SK-N-DZ (cell line): ENCODE data around the gene CCNYL1.

Source experiments
- DNase-seq: peaks from one replicate; pipeline ENCODE4 v3.0.0-alpha.2; 2015; ENCODE audit warnings: low spot score
- small RNA-seq, 2 experiments: library from RNA; depleted of rRNA; stranded (forward); fragments of <200 nt; gene quantifications; one replicate each; pipeline ENCODE3, GENCODE V24; 2014

CCNYL1 gene

DNA sequence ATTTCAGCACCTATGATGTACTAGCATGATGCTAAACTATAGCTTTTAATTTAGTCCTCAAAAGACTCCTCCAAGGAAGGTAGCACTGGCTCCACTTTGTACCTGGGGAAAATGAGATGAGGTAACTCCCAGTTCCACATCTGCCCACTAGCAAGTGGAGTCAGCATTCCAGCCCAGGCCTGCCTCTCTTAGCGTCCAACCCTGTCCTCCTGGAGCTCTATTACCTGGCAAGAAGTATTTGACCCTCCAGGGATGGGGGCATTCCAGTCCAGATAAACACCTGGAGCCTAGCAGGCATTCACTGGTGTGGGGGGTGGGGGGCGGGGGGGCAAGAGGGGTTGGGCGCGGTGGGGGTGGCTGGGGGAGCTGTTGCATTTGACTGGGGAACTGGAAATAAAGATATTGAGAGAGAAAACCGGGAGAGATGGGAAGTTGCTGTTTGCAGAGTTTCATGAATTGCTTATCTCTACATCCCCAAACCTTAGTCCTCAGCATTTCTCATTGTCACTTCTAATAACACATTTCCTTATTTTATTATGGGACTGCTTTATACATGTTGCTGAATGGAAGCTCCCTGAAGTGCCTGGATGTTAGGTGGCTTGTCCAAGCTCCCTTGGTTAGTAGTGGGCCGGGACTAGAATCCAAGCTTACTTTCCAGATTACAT lies 80.3 kb downstream of the CCNYL1 start:
- no peak for DNase-seq

DNA sequence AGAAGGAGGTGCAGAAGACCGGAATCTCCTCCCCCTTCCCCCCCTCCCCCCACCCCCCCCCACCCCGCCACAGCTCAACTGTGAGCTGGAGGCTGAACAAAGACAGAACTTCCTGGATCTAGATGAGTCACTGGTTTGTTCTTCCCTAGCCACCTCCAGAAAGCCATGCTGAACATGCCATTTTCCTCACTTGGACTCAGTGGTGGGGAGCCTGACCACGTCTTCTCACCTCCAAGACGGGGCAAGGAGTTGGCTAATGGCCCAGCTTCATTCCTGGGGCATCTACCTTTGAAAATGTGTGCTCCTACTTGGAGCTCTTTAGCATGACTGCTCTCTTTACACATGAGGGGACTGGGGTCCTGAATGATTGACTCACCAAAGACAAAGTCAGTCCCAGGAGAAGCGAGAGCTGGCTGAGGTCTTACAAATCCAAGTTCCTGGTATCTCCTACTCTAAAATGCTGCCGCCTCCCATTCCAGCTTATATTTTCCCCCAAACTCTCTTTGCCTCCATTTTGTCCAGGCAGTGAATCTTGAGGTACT lies 80.9 kb downstream of the CCNYL1 start:
- no peak for DNase-seq

DNA sequence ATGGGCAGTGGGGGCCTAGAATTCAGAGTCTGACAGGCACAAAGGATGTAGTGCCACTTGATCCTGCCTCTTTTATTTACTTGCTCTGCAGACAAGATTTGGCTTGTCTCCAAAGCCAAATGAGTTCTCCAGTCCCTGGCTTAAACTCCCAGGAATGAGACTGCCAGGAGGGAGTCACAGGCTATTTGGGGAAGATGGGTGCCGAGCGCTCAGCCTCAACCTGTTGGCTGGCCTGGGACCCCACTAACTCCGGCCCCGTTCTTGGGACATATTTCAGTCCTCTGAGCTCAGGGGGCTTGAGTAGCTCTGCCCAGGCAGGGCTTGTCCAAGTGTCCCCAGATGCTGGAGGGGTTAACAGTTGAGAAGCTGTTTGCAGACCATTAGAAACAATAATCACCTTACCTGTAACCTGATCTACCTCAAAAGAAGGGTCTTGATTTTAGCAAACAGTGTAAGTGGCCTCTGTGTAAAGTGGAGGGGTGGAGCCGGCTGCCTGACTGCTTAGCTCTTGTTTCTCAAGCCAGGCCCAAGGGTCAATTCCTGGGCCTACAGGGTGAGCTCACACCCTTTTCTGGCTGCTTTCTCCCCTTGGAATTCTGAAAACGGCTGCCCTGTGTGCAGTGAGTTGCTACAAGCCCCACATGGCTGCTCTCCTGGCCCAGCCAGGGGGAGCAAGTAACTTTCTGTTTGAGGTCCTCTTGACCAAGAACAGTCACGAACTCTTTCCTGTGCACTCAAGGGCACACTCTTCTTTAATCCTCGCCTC lies 85.3 kb downstream of the CCNYL1 start:
- DNase-seq = peak; percentile 71

GRCh38 chr2:207801259-207801658 lies 89.8 kb downstream of the CCNYL1 start:
- peak; percentile 26 for DNase-seq

DNA sequence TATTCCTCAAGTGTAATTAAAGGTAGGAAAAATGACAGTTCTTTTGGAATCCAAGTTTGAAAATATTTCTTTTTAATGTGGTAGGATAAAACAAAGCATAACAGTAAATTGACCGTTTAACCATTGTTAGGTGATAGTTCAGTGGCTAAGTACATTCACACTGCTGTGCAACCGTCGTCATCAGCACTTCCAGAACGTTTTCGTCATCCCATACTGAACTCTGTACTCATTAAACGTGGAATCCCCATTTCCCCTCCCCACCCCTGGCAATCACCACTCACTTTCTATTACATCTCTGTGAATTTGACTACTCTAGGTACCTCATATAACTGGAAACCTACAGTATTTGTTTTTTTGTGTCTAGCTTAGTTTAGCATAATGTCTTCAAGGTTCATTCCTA lies 91.2 kb downstream of the CCNYL1 start:
- no peak for DNase-seq

Small RNAs within 50 kb of the gene (small RNA-seq; reads per million reads assigned to genes)
- gene RF00019 = 0 reads per million in 2 experiments
- 0 reads per million in 2 experiments for gene RNU6-664P
